IPS-11a (cell line): ENCODE measurements around the gene CCNY.

ENCODE experiments used
- H3K4me3 ChIP-seq: one replicate; pipeline ENCODE4 v1.5.1; 2013; ENCODE audit warnings: low read depth, low read length, control low read depth

Gene CCNY

GRCh38 chr10:35607475-35608327, 271.4 kb downstream of the CCNY start:
- H3K4me3 ChIP-seq: no peak overlapping the region

GRCh38 chr10:35608328-35608672, 272.0 kb downstream of the CCNY start:
- no peak overlapping the region for H3K4me3 ChIP-seq

GRCh38 chr10:35611750-35612149, 275.4 kb downstream of the CCNY start:
- H3K4me3 ChIP-seq: no peak overlapping the region

- no peak overlapping the region for H3K4me3 ChIP-seq
Observed at GRCh38 chr10:35612385-35613106, 276.2 kb downstream of the CCNY start.

- H3K4me3 ChIP-seq: no peak overlapping the region
Observed at GRCh38 chr10:35613107-35613440, 276.8 kb downstream of the CCNY start.

GRCh38 chr10:35613597-35614226, 277.4 kb downstream of the CCNY start:
- H3K4me3 ChIP-seq: no peak overlapping the region

- no peak overlapping the region for H3K4me3 ChIP-seq
Observed at GRCh38 chr10:35614312-35614711, 278.0 kb downstream of the CCNY start.
